ENCODE results near the gene MLF2. TPM values are rescaled to one million over a fixed set of nuclear protein-coding genes. Genes with fewer than 3 reads are reported as not detected.

Gene MLF2
- total RNA-seq, 1 donor from 2014 or later = 120 TPM

DNA sequence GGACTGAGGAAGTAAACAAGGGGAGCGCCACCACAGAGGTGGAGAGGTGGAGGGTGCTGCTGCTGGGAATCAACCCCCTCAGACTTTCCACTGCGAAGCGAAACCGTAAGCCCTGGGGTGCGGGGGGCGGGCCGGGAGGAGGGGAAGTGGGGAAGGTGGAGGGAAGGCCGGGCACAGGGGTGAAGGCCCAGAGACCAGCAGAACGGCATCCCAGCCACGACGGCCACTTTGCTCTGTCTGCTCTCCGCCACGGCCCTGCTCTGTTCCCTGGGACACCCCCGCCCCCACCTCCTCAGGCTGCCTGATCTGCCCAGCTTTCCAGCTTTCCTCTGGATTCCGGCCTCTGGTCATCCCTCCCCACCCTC lies 19.4 kb upstream of the MLF2 start, which contains the start of gene LAG3:
LAG3 (plus strand) TSS at position 190 of the 365 bp plus-strand sequence. CDS start 333 bp downstream, outside the sequence.
- DNase-seq (ENCODE audit: low spot score) = no peak
- Histone ChIP-seq H3K4me3 (peak within 1 kb of the TSS; percentile 34), H3K4me1 (peaks cover 47% of the 10 kb centered on the region), H3F3A (ENCODE audit: low read depth) (peaks cover 60% of the 10 kb centered on the region), H3K9me3 (ENCODE audit: low read depth) (no peaks in the 10 kb centered on the region), H3K27ac (peak within 1 kb of the TSS; percentile 43), H4K20me1 (ENCODE audit: low read depth) (peaks cover 62% of the 10 kb centered on the region), H3K27me3 (peaks cover 18% of the 10 kb centered on the region), H3K79me2 (ENCODE audit: low read depth) (peaks cover 38% of the 10 kb centered on the region), H2AFZ (replicated peaks) (no peak within 1 kb of the TSS), H3K36me3 (peaks cover 5% of the 10 kb centered on the region), H3K4me2 (peak within 1 kb of the TSS; percentile 77), H3K9ac (no peak within 1 kb of the TSS)
- H3K4me3 Mint-ChIP-seq = peak within 1 kb of the TSS; percentile 72
- H3K9me3 Mint-ChIP-seq = no peaks in the 10 kb centered on the region
- peaks cover 52% of the 10 kb centered on the region for H3K4me1 Mint-ChIP-seq
- TF ChIP-seq EZH2phosphoT487 (IDR thresholded peaks at IDR 0.05) (no peak), EZH2 (IDR thresholded peaks at IDR 0.05) (no peak)
- TF ChIP-seq, protein P1, sequence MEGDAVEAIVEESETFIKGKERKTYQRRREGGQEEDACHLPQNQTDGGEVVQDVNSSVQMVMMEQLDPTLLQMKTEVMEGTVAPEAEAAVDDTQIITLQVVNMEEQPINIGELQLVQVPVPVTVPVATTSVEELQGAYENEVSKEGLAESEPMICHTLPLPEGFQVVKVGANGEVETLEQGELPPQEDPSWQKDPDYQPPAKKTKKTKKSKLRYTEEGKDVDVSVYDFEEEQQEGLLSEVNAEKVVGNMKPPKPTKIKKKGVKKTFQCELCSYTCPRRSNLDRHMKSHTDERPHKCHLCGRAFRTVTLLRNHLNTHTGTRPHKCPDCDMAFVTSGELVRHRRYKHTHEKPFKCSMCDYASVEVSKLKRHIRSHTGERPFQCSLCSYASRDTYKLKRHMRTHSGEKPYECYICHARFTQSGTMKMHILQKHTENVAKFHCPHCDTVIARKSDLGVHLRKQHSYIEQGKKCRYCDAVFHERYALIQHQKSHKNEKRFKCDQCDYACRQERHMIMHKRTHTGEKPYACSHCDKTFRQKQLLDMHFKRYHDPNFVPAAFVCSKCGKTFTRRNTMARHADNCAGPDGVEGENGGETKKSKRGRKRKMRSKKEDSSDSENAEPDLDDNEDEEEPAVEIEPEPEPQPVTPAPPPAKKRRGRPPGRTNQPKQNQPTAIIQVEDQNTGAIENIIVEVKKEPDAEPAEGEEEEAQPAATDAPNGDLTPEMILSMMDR (IDR thresholded peaks at IDR 0.05) = no peak
- peak within 1 kb of the TSS; percentile 52 for H3K27ac Mint-ChIP-seq
- peaks cover 32% of the 10 kb centered on the region for H3K27me3 Mint-ChIP-seq (ENCODE audit: insufficient read depth, low read depth)
- H3K36me3 Mint-ChIP-seq = peaks cover 44% of the 10 kb centered on the region

DNA sequence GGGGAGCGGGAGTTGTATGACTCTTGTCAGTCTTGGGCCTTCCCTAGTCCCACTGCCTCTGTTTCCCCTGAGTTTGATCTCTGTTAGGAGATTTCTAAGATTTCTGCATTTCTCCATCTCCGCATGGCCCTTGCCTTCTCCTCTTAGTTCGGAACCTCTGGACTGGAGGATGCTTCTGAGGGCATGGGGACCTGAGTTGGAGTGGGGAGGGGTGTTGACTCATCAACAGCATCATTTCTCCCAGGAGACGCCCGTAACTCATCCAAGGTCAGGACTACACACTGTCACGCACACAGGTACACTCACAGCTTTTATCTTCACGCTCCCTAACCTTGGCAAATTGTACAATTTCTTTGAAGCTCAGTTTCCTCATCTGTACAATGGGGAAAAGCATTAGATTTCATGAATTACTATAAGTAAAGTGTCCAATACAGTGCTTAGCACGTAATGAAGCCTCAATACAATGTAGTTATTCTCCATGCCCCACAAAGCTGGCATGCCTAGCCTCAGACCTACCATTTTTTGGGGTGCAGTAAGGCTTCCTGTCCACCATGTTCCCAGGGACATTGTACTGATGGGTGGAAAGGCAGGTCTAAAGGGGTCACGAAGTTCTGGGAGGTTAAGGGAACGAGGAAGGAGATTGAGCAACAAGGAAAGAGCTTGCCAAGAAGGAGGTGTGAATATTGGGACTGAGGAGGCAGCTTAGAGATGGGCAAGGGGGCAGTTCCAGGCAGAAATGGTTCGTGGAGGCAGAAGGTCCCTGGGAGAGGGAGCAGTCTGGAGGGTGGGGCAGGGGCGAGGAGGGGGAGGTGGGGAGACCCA lies 18.8 kb upstream of the MLF2 start:
- H3K27me3 Mint-ChIP-seq (ENCODE audit: insufficient read depth, low read depth) = peaks cover 34% of the 10 kb centered on the region
- peak overlapping the region; percentile 52 for H3K27ac Mint-ChIP-seq
- Histone ChIP-seq H4K20me1 (ENCODE audit: low read depth) (peaks cover 68% of the 10 kb centered on the region), H3K27ac (peak overlapping the region; percentile 43), H3K4me3 (no peak overlapping the region), H3K4me1 (peaks cover 47% of the 10 kb centered on the region), H3K79me2 (ENCODE audit: low read depth) (peaks cover 44% of the 10 kb centered on the region), H3K4me2 (peak overlapping the region; percentile 77), H3F3A (ENCODE audit: low read depth) (peaks cover 66% of the 10 kb centered on the region), H3K9me3 (ENCODE audit: low read depth) (no peaks in the 10 kb centered on the region), H2AFZ (replicated peaks) (no peak overlapping the region), H3K9ac (no peak overlapping the region), H3K27me3 (peaks cover 18% of the 10 kb centered on the region), H3K36me3 (peaks cover 5% of the 10 kb centered on the region)
- no peak for DNase-seq (ENCODE audit: low spot score)
- H3K4me3 Mint-ChIP-seq = peak overlapping the region; percentile 72
- no peak for TF ChIP-seq EZH2phosphoT487 (IDR thresholded peaks at IDR 0.05)
- no peak for TF ChIP-seq EZH2 (IDR thresholded peaks at IDR 0.05)
- TF ChIP-seq, protein P1 (IDR thresholded peaks at IDR 0.05) = no peak
- peaks cover 43% of the 10 kb centered on the region for H3K36me3 Mint-ChIP-seq
- H3K4me1 Mint-ChIP-seq = peaks cover 51% of the 10 kb centered on the region
- H3K9me3 Mint-ChIP-seq = no peaks in the 10 kb centered on the region

DNA sequence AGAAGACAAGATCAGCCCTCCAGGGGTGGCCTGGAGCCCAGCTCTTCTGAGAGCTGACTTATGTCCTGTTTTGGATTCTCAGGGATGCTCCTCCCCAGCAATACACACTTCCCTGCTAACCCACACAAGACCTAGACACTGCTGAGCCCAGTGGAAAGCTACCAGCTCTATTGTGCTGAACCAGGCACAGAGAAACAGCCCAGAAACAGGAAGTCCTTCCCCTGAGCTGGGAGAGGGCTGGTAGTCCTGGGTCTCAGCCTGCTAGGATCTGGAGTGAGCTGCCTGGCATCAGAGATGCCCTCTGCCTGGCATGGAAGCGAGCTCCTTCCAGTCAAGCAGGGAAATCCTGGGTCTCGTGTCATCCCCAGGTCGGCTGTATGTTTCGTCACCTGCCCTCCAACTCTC lies 18.2 kb upstream of the MLF2 start:
- Histone ChIP-seq H3K79me2 (ENCODE audit: low read depth) (peaks cover 50% of the 10 kb centered on the region), H2AFZ (replicated peaks) (no peak overlapping the region), H4K20me1 (ENCODE audit: low read depth) (peaks cover 68% of the 10 kb centered on the region), H3K4me2 (no peak overlapping the region), H3K36me3 (peaks cover 5% of the 10 kb centered on the region), H3K27me3 (peaks cover 18% of the 10 kb centered on the region), H3K9ac (no peak overlapping the region), H3K27ac (peak overlapping the region; percentile 43), H3K4me1 (peaks cover 47% of the 10 kb centered on the region), H3F3A (ENCODE audit: low read depth) (peaks cover 66% of the 10 kb centered on the region), H3K4me3 (no peak overlapping the region), H3K9me3 (ENCODE audit: low read depth) (no peaks in the 10 kb centered on the region)
- DNase-seq (ENCODE audit: low spot score) = no peak
- peaks cover 51% of the 10 kb centered on the region for H3K4me1 Mint-ChIP-seq
- TF ChIP-seq, protein P1 (IDR thresholded peaks at IDR 0.05) = no peak
- TF ChIP-seq EZH2 (IDR thresholded peaks at IDR 0.05) = no peak
- peak overlapping the region; percentile 72 for H3K4me3 Mint-ChIP-seq
- H3K27me3 Mint-ChIP-seq (ENCODE audit: insufficient read depth, low read depth) = peaks cover 31% of the 10 kb centered on the region
- peak overlapping the region; percentile 88 for H3K27ac Mint-ChIP-seq
- H3K36me3 Mint-ChIP-seq = peaks cover 38% of the 10 kb centered on the region
- no peaks in the 10 kb centered on the region for H3K9me3 Mint-ChIP-seq

Measured in neural progenitor cell (in vitro differentiated cells).